ENCODE results near the gene KCTD3.

GRCh38 chr1:215665215-215665614 lies 98.1 kb downstream of the KCTD3 start:
- TF ChIP-seq CTCF (conservative IDR thresholded peaks at IDR 0.05): no peak
- no peak for TF ChIP-seq ZFX (IDR thresholded peaks at IDR 0.05)

All from C4-2B (cell line).